Measurements from ENCODE around the gene CGB5. TPM values are rescaled to one million over a fixed set of nuclear protein-coding genes. Genes with fewer than 3 reads are reported as not detected.

CGB5 gene
- total RNA-seq, 4 donors from 2014 or later = not detected

- Histone ChIP-seq H3K4me3 (peak overlapping the region; percentile 72 to 97 (median 88)), H3K36me3 (peaks cover 8 to 29% (median 18%) of the 10 kb centered on the region in 4 donors), H3K27ac (replicated peaks in 1 of 4) (peak overlapping the region; percentile 83 to 95 (median 89)), H3K27me3 (no peaks in the 10 kb centered on the region), H3K4me1 (peaks cover 24 to 42% (median 37%) of the 10 kb centered on the region in 4 donors), H3K9me3 (no peaks in the 10 kb centered on the region)
- WGBS = 71% methylated on average over 26 of the region's 26 CpGs
- no peak for TF ChIP-seq POLR2AphosphoS5 (IDR thresholded peaks at IDR 0.05)
- no peak for TF ChIP-seq POLR2A (IDR thresholded peaks at IDR 0.05; ENCODE audit: low read depth)
- no peak for TF ChIP-seq CTCF (IDR thresholded peaks at IDR 0.05)
- TF ChIP-seq EP300 (IDR thresholded peaks at IDR 0.05) = no peak
- intact Hi-C loops (cut with DNase I) = no loop called here
- no peak for DNase-seq (ENCODE audit: extremely low spot score)
Measured at GRCh38 chr19:49084206-49085019, 40.8 kb downstream of the CGB5 start.

- Histone ChIP-seq H3K27ac (replicated peaks in 1 of 4) (peak within 1 kb of the TSS; percentile 83 to 95 (median 89)), H3K27me3 (no peaks in the 10 kb centered on the region), H3K4me3 (peak within 1 kb of the TSS; percentile 72 to 97 (median 88)), H3K4me1 (peaks cover 24 to 49% (median 37%) of the 10 kb centered on the region in 4 donors), H3K9me3 (no peaks in the 10 kb centered on the region), H3K36me3 (peaks cover 14 to 37% (median 25%) of the 10 kb centered on the region in 4 donors)
- TF ChIP-seq EP300 (IDR thresholded peaks at IDR 0.05) = no peak
- TF ChIP-seq POLR2AphosphoS5 (IDR thresholded peaks at IDR 0.05) = peak; percentile 93 to 96
- peak in 1 of 3 experiments; percentile 6 for TF ChIP-seq CTCF (IDR thresholded peaks at IDR 0.05)
- peak; percentile 91 for TF ChIP-seq POLR2A (IDR thresholded peaks at IDR 0.05; ENCODE audit: low read depth)
- peak; percentile 100 for DNase-seq (ENCODE audit: extremely low spot score)
- under 1% methylated on average over 23 of the region's 89 CpGs for WGBS
- intact Hi-C loops (cut with DNase I) = no loop called here
Measured at GRCh38 chr19:49085020-49085867, 41.6 kb downstream of the CGB5 start, which contains the start of gene SNRNP70. Gene SNRNP70, plus strand, starts transcription at chr19:49085451. Its CDS starts 964 bp downstream, at chr19:49086415.

GRCh38 chr19:49085868-49086232 lies 42.2 kb downstream of the CGB5 start:
- TF ChIP-seq POLR2A (IDR thresholded peaks at IDR 0.05; ENCODE audit: low read depth) (no peak), CTCF (IDR thresholded peaks at IDR 0.05) (no peak), POLR2AphosphoS5 (IDR thresholded peaks at IDR 0.05) (no peak), EP300 (IDR thresholded peaks at IDR 0.05) (no peak)
- no peak for DNase-seq (ENCODE audit: extremely low spot score)
- Histone ChIP-seq H3K4me3 (peak overlapping the region; percentile 72 to 97 (median 88)), H3K36me3 (peaks cover 20 to 43% (median 31%) of the 10 kb centered on the region in 4 donors), H3K4me1 (peaks cover 24 to 50% (median 37%) of the 10 kb centered on the region in 4 donors), H3K9me3 (no peaks in the 10 kb centered on the region), H3K27me3 (no peaks in the 10 kb centered on the region), H3K27ac (replicated peaks in 1 of 4) (peak overlapping the region; percentile 83 to 95 (median 89))
- WGBS = under 1% methylated on average over 14 of the region's 14 CpGs
- intact Hi-C loops (cut with DNase I) = no loop called here

- TF ChIP-seq POLR2A (IDR thresholded peaks at IDR 0.05; ENCODE audit: low read depth) (no peak), EP300 (IDR thresholded peaks at IDR 0.05) (no peak), POLR2AphosphoS5 (IDR thresholded peaks at IDR 0.05) (no peak), CTCF (IDR thresholded peaks at IDR 0.05) (no peak)
- Histone ChIP-seq H3K36me3 (peaks cover 25 to 48% (median 36%) of the 10 kb centered on the region in 4 donors), H3K27me3 (no peaks in the 10 kb centered on the region), H3K9me3 (no peaks in the 10 kb centered on the region), H3K27ac (replicated peaks in 1 of 4) (peak overlapping the region; percentile 83 to 95 (median 89)), H3K4me3 (peak overlapping the region; percentile 72 to 97 (median 88)), H3K4me1 (peaks cover 24 to 50% (median 37%) of the 10 kb centered on the region in 4 donors)
- DNase-seq (ENCODE audit: extremely low spot score) = no peak
- WGBS = 41% methylated on average over 11 of the region's 11 CpGs
- intact Hi-C loops (cut with DNase I) = no loop called here
Measured at GRCh38 chr19:49086296-49086695, 42.6 kb downstream of the CGB5 start.

Measured in esophagus muscularis mucosa (tissue), 4 donors.